Osteoblast (primary cell): ENCODE data around the gene KDM7A. TPM values are rescaled to one million over a fixed set of nuclear protein-coding genes. Genes with fewer than 3 reads are reported as not detected.
A peak's percentile ranks its signal among the peaks of the same experiment; 100 is the strongest.

ENCODE experiments used
- DNase-seq: peaks from one replicate; pipeline ENCODE4 v3.0.0; 2011; ENCODE audit warnings: low spot score, mixed read lengths; ENCODE audit not compliant: insufficient read length; ENCODE audit errors: missing footprints
- H2AFZ ChIP-seq: 2 replicates; pipeline ENCODE4 v1.6.0; 2011; ENCODE audit warnings: mild to moderate bottlenecking, low read length
- H3K27ac ChIP-seq: 2 replicates; pipeline ENCODE4 v1.5.1; 2011; ENCODE audit warnings: mild to moderate bottlenecking, low read depth, low read length, moderate library complexity
- H3K27me3 ChIP-seq: 2 replicates; pipeline ENCODE4 v1.6.0; 2012; ENCODE audit warnings: mild to moderate bottlenecking, control low read depth, inconsistent platforms, low read length, moderate library complexity; ENCODE audit not compliant: insufficient read depth
- H3K36me3 ChIP-seq: 2 replicates; pipeline ENCODE4 v1.5.1; 2011; ENCODE audit warnings: mild to moderate bottlenecking, low read length, control low read depth, moderate library complexity; ENCODE audit not compliant: insufficient read depth
- H3K4me1 ChIP-seq: 2 replicates; pipeline ENCODE4 v1.5.1; 2011; ENCODE audit warnings: mild to moderate bottlenecking, low read length, control low read depth, moderate library complexity; ENCODE audit not compliant: insufficient read depth
- H3K4me2 ChIP-seq: 2 replicates; pipeline ENCODE4 v1.6.0; 2011; ENCODE audit warnings: mild to moderate bottlenecking, low read length; ENCODE audit not compliant: insufficient read depth
- H3K4me3 ChIP-seq: fragments of 200-600 bp; sonication (generic); 3 replicates; pipeline ENCODE4 v1.5.1; 2012; ENCODE audit warnings: mild to moderate bottlenecking, low read length, inconsistent platforms; ENCODE audit not compliant: insufficient read depth
- H3K79me2 ChIP-seq: 2 replicates; pipeline ENCODE4 v1.6.0; 2012; ENCODE audit warnings: mild to moderate bottlenecking, low read length, control low read depth, inconsistent platforms; ENCODE audit not compliant: insufficient read depth
- H3K9me3 ChIP-seq: 2 replicates; pipeline ENCODE4 v1.5.1; 2011; ENCODE audit warnings: low read depth, low read length, control low read depth
- H4K20me1 ChIP-seq: 2 replicates; pipeline ENCODE4 v1.6.0; 2012; ENCODE audit warnings: mild to moderate bottlenecking, low read length, control low read depth; ENCODE audit not compliant: insufficient read depth
- total RNA-seq: library from RNA; depleted of rRNA; stranded (reverse); fragments of >200 nt; gene quantifications from 2 replicates; pipeline ENCODE4 v1.2.3, GENCODE V29; 2012
- TF ChIP-seq, protein P1 (sequence below): IDR thresholded peaks from 2 replicates; pipeline ENCODE4 v1.5.1; 2011; ENCODE audit warnings: mild to moderate bottlenecking, low read depth, low read length, moderate library complexity; ENCODE audit errors: extremely low read depth

Gene KDM7A
- total RNA-seq, 1 donor = 13.4 TPM

DNA sequence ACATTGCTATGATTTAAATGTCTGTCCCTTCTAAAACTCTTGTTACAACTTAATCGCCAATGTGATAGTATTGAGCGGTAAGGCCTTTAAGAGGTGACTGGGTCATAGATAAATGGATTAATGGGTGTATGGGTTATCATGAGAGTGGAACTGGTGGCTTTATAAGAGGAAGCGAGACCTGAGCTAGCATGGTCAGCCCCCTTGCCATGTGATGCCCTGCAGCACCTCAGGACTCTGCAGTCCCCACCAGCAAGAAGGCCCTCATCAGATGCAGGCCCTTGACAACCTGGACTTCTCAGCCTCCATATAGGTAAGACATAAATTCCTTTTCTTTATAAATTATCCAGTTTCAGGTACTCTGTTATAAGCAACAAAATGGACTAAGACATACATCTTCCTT is 129.6 kb downstream of the KDM7A start:
- Histone ChIP-seq H3K9me3 (no peaks in the 10 kb centered on the region), H2AFZ (no peak overlapping the region), H3K4me1 (peaks cover 12% of the 10 kb centered on the region), H3K4me2 (no peak overlapping the region), H3K27ac (no peak overlapping the region), H3K27me3 (no peaks in the 10 kb centered on the region), H4K20me1 (no peaks in the 10 kb centered on the region), H3K36me3 (no peaks in the 10 kb centered on the region), H3K4me3 (no peak overlapping the region), H3K79me2 (no peaks in the 10 kb centered on the region)
- TF ChIP-seq, protein P1, sequence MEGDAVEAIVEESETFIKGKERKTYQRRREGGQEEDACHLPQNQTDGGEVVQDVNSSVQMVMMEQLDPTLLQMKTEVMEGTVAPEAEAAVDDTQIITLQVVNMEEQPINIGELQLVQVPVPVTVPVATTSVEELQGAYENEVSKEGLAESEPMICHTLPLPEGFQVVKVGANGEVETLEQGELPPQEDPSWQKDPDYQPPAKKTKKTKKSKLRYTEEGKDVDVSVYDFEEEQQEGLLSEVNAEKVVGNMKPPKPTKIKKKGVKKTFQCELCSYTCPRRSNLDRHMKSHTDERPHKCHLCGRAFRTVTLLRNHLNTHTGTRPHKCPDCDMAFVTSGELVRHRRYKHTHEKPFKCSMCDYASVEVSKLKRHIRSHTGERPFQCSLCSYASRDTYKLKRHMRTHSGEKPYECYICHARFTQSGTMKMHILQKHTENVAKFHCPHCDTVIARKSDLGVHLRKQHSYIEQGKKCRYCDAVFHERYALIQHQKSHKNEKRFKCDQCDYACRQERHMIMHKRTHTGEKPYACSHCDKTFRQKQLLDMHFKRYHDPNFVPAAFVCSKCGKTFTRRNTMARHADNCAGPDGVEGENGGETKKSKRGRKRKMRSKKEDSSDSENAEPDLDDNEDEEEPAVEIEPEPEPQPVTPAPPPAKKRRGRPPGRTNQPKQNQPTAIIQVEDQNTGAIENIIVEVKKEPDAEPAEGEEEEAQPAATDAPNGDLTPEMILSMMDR = no peak
- no peak for DNase-seq

DNA sequence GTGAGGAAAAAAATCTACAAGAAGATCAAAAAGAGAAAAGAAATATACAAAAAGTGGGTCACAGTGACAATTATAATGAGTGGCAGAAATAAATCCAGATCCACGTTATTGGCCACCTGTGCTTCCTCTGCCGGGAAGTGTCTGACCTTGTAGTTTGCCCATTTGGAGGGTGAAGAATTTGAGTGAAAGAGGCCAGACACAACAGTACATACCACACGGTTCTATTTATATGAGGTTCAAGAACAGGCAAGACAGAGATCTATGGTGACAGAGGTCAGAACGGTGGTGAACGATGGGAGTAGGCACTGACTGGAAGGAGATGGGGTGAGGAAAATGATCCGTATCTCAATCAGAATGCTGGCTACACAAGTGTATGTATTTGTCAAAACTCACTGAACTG is 131.1 kb downstream of the KDM7A start:
- Histone ChIP-seq H4K20me1 (no peaks in the 10 kb centered on the region), H3K27me3 (no peaks in the 10 kb centered on the region), H2AFZ (no peak overlapping the region), H3K9me3 (no peaks in the 10 kb centered on the region), H3K27ac (no peak overlapping the region), H3K4me2 (no peak overlapping the region), H3K4me1 (peaks cover 26% of the 10 kb centered on the region), H3K36me3 (peaks cover 3% of the 10 kb centered on the region), H3K4me3 (no peak overlapping the region), H3K79me2 (no peaks in the 10 kb centered on the region)
- DNase-seq = no peak
- TF ChIP-seq, protein P1 = no peak

DNA sequence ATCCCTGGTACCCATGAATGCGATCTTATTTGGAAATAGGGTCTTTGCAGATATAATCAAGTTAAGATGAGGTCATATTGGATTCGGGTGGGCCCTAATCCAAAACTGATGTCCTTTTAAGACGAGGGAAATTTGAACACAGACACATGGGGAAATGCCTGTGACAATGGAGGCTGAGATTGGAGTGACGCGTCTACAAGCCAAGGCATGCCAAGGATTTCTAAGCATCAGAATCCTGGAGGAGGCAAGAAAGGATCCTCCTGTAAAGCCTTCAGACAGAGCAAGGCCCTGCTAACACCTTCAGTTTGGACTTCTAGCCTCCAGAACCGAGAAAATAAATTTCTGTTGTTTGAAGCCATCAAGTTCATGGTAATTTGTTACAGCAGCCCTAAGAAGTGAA is 132.5 kb downstream of the KDM7A start:
- H3K27ac ChIP-seq = no peak overlapping the region
- H3K4me1 ChIP-seq = peaks cover 23% of the 10 kb centered on the region

DNA sequence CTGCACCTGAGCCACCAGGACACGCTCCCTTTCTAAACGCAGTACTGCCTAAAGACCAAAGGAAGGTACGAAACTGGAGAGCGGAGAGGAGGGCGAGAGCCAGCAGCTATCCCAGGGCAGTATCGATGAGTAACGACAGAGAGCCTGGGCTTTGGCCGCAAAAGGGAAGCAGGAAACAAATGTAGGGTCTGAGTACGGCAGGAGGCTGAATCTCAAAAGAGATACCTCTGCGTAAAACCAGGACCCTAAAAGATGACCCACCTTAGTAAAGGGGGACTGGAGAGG is 134.5 kb downstream of the KDM7A start:
- H3K27me3 ChIP-seq = no peaks in the 10 kb centered on the region
- no peaks in the 10 kb centered on the region for H3K9me3 ChIP-seq
- peaks cover 31% of the 10 kb centered on the region for H3K4me1 ChIP-seq
- peak overlapping the region; percentile 76 for H3K4me2 ChIP-seq
- H3K27ac ChIP-seq = peak overlapping the region; percentile 80
- peaks cover 2% of the 10 kb centered on the region for H3K79me2 ChIP-seq
- no peak overlapping the region for H3K4me3 ChIP-seq
- no peak overlapping the region for H2AFZ ChIP-seq
- TF ChIP-seq, protein P1 = no peak
- H3K36me3 ChIP-seq = peaks cover 16% of the 10 kb centered on the region
- no peaks in the 10 kb centered on the region for H4K20me1 ChIP-seq
- DNase-seq = no peak

More for the DNA sequence above, 132.5 kb downstream of the KDM7A start:
- peaks cover 10% of the 10 kb centered on the region for H3K36me3 ChIP-seq
- H3K27me3 ChIP-seq = no peaks in the 10 kb centered on the region
- no peak overlapping the region for H3K4me2 ChIP-seq
- no peaks in the 10 kb centered on the region for H3K9me3 ChIP-seq
- TF ChIP-seq, protein P1 = no peak
- H3K79me2 ChIP-seq = no peaks in the 10 kb centered on the region
- H3K4me3 ChIP-seq = no peak overlapping the region
- H4K20me1 ChIP-seq = no peaks in the 10 kb centered on the region
- H2AFZ ChIP-seq = no peak overlapping the region
- DNase-seq = no peak
